Activated CD4-positive, alpha-beta T cell treated with anti-CD3 and anti-CD28 coated beads, Interleukin-2, amount 10 ng/mL, durations not matched to agents 24 days and 14 days (primary cell): ENCODE measurements around the gene PSD2. TPM values are rescaled to one million over a fixed set of nuclear protein-coding genes. Genes with fewer than 3 reads are reported as not detected.

Experiments used
- total RNA-seq: library from RNA; stranded (reverse); gene quantifications from 2 replicates; pipeline ENCODE4 v1.2.3, GENCODE V29; 2022

The PSD2 gene
- total RNA-seq, 1 donor from 2014 or later = not detected

Other genes starting within 250 kb of the PSD2 start
- gene UBE2D2, start 234.5 kb upstream of the PSD2 start, total RNA-seq = 272 and 275 TPM in 2 replicates
- 1.2 and 1.9 TPM in 2 replicates for gene CXXC5, start 147.5 kb upstream of the PSD2 start, total RNA-seq
- 0.07 TPM in 2 replicates for gene NRG2, start 247.5 kb downstream of the PSD2 start, total RNA-seq